SU-DHL-6 (cell line): ENCODE measurements around the gene CDC16.

Experiments used
- CTCF ChIP-seq: fragments of 200-600 bp; sonication (generic); IDR thresholded peaks from one replicate; pipeline ENCODE4 v1.5.1; 2017; ENCODE audit warnings: antibody characterized with exemption, mild to moderate bottlenecking, low read length, moderate library complexity; ENCODE audit not compliant: insufficient read depth, poor library complexity, severe bottlenecking
- EZH2phosphoT487 ChIP-seq: fragments of 200-600 bp; sonication (generic), shearing (Covaris generic); conservative IDR thresholded peaks from 2 replicates; pipeline ENCODE4 v1.6.1; 2018; ENCODE audit warnings: mild to moderate bottlenecking, antibody characterized with exemption, low read length, moderate library complexity, mixed read lengths

GRCh38 chr13:114264886-114265611, 30.4 kb downstream of the CDC16 start:
- TF ChIP-seq CTCF (no peak), EZH2phosphoT487 (no peak)
